GOT3 (cell line): ENCODE data around the gene MISP.
"Not testable (repeated sequence)": the region's sequence is repeated elsewhere in the genome, so short reads cannot be mapped to it uniquely, and the experiment has no call there.

ENCODE experiments used
- DNase-seq: peaks from one replicate; lab custom pipeline; 2025; ENCODE audit warnings: mixed read lengths; lab: John Stamatoyannopoulos, UW

Gene MISP

DNA sequence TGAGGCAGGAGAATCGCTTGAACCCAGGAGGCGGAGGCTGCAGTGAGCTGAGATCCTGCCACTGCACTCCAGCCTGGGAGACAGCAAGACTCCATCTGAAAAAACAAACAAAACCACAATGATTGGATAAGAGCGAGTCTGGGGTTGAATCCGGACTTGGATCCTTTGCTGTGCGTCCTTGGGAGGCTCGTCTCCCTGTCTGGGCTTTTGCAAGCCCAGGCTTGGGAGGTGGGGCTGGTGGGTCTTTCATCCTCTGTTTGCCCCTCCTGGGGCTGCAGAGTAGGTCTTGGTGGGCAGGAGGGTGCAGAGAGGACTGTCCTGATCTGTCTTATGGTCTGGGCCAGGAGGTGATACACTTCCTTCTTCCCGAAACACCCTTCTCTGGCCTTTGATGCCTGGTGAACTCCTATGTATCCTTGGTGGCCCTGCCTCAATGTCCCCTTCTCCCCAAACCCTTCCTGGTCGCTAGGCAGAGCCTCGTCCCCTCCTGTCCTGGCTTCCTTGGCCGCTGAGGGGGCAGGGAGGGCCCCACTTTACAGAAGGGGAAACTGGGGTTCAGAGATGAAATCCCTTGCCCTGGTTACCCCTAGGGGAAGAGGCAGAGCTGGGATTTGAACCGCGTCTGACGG is 25.3 kb upstream of the MISP start:
- DNase-seq: no peak

DNA sequence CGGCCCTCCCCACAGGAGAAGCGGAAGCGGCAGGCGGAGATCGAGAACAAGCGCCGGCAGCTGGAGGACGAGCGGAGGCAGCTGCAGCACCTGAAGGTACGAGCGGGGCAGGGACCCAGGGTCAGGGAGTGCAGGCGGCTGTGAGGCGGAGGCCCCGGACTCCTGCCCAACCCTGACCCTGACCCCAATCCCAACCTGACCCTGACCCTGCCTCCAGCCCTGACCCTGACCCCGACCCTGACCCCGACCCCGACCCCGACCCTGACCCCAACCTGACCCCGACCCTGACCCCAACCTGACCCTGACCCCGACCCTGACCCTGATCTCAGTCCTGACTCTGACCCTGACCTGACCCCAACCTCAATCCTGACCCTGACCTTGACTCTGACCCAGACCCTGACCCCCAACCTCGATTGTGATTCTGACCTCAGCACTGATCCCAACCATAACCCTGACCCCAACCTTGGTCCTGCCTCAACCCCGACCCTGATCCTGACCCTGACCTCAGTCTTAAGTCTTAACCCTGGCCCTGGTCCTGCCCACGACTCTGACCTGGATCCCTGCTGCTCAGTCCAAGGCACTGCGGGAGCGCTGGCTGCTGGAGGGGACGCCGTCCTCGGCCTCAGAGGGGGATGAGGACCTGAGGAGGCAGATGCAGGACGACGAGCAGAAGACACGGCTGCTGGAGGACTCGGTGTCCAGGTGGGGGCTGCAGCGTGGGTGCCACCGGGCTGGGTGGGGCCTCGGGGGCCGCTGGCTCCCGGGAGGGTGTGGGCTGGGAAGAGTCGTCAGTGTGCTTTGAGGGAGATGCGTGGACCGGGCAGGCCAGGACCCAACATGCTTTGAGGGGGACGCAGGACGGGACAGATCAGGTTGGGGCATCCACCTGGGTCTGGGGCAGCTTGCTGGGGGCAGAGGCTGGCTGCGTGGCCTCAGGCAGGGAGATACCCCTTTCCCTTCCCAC is 23.6 kb upstream of the MISP start:
- DNase-seq: no peak

DNA sequence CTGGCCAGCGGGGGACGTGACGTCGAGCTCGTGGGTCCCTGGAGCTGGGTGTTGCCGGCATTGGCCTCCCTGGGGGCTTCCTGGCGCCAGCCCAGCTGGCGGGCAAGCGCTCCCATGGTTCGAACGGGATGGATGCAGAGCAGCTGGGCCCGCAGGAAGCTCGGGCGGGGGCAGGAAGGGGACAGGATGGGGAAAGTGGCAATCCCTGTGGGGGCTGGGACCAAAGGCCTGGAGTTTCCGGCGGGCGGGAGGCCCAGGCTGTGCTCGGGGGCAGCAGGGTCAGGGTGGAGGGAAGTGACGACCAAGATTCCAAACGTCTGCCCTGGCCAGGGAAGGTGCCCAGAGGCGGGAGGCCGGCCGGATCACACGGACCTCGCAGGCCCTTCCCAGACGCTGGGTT is 22.9 kb upstream of the MISP start:
- no peak for DNase-seq

DNA sequence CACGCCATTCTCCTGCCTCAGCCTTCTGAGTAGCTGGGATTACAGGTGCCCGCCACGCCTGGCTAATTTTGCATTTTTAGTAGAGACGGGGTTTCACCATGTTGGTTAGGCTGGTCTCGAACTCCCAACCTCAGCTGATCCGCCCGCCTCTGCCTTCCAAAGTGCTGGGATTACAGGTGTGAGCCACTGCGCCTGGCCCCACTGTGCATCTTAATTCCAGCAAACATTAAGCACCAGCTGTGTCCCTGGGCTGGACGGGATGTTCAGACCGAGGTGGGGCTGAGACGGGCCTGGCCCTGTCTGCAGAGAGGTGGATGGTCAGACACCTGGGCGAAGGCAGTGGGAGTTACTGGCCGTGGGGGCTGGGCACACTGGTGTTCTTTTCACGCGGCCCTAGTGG is 21.3 kb upstream of the MISP start:
- not testable (repeated sequence) for DNase-seq

DNA sequence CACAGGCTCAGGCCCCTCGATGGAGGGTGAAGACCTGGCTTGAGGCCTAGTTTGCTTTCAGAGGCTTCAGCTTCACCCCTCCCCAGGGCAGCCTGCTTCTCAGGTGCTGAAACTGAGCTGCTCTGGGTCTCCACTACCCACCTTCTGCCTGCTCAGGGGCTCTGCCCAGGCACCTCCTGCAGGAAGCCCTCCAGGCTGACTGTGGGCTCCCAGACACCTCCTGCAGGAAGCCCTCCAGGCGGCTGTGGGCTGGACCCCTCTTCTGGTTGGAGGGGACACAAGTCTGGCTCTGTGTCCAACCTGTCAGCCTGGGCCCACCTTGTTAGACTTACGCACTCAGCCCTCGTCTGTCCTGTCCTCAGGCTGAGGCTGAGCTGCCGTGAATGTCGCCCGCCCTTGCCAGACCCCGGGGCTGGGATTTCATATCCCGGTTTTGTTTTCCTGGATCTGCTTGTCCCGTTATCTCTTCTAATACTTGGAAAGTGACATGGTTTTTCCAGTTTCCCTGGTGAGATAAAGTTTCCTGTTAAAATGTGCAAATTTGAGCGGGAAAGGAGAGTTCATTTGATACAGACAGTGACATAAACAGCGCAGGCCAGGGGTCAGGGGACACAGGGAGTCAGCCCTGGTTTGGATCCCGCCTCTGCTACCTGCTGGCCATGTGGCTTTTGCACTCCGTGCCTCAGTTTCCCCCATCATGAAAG is 20.8 kb upstream of the MISP start:
- DNase-seq: no peak

DNA sequence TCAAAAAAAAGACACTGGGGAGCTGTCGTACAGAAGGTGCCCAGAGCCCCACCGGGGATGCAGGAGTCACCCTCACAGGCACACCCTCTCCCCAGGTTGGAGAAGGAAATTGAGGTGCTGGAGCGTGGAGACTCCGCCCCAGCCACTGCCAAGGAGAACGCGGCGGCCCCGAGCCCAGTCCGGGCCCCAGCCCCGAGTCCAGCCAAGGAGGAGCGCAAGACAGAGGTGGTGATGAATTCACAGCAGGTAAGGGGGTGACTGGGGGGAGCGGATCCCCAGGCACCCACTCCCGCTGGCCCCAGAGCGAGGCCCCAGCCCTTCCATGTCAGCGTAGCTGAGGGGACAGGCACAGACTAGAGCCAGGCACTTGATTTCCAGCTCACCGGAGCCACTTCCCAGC is 19.9 kb upstream of the MISP start:
- no peak for DNase-seq

DNA sequence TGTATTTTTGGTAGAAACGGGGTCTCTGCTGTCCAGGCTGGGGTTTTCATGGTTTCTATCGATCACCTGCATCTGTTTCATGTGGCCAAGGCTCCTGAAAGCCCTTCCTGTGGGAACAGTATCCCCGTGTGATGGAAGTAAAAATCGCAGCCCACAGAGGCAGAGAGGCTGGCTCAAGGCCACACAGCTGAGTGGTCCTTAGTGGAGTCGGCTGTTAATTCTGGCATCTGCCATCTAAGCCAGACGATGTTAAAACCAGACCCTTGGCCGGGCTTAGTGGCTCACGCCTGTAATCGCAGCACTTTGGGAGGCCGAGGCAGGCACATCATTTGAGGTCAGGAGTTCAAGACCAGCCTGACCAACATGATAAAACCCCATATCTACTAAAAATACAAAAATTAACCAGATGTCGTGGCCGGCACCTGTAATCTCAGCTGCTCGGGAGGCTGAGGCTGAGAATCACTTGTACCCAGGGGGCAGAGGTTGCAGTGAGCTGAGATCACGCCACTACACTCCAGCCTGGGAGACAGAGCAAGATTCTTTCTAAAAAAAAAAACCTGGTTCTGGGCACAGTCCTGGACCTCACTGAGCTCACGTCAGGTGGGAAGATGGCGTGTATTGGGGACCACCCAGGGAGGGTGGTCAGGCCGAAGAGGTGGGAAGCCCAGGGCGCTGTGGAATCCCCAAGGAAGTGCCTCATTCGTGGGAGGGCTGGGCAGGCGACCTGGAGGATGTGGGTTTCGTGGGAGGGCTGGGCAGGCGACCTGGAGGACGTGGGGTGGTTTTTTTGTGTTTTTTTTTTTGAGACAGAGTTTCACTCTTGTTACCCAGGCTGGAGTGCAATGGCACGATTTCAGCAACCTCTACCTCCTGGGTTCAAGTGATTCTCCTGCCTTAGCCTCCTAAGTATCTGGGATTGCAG is 18.5 kb upstream of the MISP start:
- no peak for DNase-seq

DNA sequence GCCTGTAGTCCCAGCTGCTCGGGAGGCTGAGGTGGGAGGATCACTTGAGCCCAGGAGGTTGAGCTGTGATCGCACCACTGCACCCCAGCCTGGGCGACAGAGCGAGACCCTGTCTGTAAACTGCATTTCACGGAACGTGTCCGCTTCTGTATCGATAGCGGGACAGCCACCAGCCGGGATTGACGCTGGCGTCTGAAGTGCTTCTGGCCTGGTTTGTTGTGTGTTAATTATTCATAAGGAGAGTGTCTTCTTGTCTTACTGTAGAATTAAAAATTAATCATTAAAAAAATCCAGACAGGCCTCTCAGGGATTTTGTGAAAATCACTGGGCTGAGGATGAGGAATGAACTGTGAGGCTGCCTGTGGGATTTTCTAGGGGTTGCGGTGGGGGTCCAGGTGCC is 16.2 kb upstream of the MISP start:
- DNase-seq: no peak

DNA sequence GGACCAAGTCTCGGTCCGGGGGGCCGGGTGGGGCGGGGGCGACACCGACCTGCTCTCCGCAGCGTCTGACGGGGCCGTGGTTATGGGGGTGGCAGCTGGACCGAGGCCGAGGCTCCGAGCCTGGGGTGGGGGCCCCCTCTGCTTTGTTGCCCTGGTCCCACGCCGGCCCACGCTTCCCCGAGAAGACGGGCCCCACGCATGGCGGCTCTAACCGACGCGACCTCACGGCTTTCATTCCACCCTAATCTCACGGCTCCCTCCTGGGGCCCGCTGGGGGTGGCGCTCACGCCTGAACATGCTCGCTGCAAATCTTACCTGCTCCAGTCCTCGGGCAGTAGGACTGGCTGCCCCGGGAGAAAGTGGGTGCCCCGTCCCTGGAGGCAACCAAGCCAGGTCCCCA is 14.8 kb upstream of the MISP start:
- DNase-seq: no peak

DNA sequence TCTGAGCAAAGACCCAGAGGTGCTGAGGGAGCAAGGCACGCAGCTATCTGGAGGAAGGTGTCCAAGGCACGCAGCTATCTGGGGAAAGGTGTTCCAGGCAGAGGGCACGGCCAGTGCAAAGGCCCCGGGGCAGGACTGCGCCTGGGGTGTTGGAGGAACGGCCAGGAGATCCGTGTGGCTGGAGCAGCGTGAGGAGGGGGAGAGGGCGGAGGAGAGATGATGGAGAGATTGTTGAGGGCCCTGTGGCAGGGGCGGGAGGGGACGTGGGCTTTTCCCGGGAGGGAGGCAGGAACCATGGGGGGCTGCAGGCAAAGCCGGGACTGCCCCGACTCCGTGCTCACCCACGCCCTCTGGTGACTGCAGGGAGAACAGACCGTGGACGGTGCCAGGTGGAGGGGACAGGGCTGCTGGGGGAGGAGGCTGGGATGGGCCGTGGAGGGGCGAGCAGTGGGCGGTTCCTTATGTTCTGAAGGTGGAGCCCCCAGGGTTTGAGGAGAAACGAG is 13.3 kb upstream of the MISP start:
- no peak for DNase-seq

DNA sequence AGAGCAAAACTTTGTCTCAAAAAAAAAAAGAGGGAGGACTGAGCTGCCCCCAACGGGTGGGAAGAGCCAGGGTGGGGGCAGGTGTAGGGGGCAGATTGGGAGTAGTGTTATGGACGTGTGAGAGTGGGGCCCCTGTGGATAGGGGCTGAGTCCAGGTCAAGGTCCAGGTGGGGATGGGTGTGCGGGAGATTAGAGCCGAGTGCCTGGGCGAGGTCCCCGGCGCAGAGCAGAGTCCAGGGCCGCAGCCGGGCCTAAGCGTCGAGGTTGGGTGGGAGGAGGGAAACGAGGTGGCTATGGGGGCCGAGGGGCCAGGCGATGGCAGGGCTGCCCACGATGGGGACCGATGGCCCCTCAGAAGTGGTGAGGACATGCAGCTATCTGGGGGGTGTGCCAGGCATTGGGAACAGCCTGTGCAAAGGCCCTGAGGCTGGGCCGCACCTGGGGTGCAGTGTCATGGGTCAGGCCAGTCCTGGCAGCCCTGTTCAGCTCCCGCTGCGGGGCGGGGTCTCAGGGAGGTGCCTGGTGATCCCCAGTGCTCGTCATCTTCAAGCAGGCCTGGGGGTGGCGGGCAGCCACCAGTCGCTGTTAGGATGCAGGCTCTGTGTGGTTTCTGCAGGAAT is 12.3 kb upstream of the MISP start:
- DNase-seq: no peak

DNA sequence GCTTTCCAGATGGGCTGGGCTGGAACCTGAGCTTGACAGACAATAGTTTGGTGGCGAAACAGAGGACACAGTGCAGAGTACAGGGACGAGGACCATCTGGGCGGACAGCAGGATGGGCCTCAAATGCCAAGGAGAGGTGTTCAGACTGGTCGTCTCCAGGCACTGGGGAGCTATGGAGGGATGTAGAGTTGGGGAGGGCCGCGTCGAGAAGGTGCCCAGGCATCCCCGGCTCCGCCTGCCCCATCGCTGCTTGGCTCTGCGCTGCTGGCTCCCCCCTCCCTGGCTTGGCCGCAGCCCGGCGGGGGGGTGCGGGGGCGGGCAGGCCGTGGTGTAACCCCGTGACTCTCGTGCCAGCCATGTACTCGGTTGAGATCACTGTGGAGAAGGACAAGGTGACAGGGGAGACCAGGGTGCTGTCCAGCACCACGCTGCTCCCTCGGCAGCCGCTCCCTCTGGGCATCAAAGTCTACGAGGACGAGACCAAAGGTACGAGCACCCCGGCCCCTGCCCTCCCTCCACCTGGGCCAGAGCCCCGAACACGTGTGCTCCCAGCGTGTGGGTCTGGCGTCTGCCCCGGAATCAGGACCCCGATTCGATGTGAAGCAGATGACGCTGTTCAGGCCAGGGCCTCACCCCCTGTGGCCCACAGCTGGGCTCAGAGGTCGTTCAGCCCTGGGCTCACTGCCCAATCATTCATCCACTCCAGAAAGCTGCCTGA is 10.8 kb upstream of the MISP start:
- DNase-seq: no peak

DNA sequence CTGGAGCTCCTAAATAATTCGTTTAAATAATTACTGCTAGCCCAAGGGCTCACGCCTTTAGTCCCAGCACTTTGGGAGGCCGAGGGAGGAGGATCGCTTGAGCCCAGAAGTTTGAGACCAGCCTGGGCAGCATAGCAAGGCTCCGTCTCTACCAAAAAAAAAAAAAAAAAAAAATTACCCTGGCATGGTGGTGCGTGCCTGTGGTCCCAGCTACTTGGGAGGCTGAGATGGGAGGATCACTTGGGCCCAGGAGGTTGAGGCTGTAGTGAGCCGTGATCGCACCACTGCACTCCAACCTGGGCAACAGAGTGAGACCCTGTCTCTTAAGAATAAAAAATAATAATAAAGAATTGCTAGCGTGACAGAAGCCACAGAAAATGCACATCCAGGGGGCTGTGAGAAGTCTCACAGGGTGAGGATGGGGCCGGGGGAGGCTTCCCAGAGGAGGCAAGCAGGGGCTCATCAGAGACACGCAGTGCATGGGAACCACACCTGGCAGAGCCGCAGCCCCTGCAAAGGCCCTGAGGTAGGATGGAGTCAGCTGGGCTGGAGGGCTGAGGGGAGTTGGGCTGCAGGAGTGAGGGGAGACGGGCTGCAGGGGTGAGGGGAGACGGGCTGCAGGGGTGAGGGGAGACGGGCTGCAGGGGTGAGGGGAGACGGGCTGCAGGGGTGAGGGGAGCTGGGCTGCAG is 10.0 kb upstream of the MISP start:
- not testable (repeated sequence) for DNase-seq

DNA sequence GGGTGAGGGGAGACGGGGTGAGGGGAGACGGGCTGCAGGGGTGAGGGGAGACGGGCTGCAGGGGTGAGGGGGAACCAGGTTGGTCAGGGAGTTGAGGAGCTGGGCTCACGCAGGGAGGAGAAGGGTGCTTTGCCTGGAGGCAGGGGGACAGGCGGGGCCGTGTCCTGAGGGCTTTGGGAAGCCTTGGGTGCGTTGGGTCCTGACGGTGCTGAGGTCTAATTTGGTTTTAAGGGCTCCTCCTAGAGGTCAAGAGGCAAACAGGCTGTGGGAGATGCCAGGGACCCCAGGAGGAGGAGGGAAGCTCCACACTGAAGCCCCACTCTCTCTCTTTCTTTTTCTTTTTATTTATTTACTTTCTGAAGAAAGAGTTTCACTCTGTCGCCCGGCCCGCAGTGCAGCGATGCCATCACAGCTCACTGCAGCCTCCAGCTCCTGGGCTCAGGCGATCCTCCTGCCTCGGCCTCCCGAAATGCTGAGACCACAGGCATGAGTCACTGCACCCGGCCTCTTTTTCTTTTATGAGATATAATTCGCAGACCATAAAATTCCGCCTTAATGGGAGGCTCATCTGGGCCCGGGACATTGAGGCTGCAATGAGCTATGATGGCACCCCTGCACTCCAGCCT is 9.3 kb upstream of the MISP start:
- no peak for DNase-seq

DNA sequence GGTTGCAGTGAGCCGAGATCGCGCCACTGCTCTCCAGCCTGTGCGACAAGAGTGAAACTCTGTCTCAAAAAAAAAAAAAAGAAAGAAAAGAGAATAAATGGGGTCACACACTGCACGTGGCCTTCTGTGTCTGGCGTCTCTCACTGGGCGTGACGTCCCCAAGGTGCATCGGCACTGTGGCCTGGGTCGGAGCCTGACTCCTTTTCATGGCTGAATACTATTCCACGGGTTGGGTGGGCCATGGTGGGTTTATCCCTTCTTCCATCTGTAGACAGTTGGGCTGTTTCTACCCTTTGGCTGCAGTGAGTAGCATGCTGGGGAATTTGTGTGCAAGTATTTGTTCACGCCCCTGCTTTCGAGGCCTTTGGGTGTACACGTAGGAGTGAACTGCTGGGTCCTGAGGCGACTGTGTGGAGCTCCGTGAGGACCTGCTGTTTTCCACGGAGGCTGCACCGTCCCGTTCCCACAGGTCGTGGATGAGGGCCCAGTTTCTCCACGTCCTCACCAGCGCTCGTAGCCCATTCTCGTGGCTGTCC is 8.3 kb upstream of the MISP start:
- no peak for DNase-seq

DNA sequence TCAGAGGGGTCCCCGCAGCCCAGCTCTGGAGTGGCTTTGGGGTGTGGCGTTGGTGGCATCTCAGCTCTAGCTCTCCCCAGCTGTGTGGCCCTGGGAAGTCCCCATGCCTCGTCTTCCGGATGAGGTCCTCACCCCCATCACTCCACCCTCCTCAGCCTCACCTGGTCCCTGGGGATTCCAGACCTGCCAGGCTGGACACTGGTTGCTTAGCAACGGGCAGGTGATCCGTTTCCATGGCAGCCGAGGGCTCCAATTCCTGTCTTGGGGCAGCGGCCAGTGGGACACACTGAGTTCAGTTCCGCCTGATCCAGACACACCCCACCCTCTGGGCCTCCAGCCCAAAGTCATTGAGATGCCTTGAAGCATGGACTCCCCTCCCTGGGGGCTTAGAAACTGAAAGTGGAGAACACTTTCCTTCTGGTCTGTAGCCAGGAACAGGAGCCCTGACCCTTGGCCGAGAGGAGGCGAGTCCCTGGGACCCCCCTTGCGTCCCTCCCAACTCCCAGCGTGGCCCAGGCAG is 7.7 kb upstream of the MISP start:
- no peak for DNase-seq

DNA sequence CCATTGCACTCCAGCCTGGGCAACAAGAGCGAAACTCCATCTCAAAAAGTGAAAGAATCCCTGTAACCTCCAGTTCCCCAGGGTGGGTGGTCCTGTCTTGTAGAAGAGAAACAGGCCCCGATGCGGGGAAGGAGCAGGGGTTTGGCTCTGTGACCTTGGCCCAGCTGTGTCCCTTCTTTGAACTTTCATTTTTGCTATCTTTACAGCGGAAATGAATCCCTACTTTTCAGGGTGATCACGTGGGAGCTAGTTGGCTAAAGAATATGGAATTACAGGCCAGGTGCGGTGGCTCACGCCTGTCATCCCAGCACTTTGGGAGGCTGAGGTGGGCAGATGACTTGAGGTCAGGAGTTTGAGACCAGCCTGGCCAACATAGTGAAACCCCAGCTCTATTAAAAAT is 5.8 kb upstream of the MISP start:
- not testable (repeated sequence) for DNase-seq

DNA sequence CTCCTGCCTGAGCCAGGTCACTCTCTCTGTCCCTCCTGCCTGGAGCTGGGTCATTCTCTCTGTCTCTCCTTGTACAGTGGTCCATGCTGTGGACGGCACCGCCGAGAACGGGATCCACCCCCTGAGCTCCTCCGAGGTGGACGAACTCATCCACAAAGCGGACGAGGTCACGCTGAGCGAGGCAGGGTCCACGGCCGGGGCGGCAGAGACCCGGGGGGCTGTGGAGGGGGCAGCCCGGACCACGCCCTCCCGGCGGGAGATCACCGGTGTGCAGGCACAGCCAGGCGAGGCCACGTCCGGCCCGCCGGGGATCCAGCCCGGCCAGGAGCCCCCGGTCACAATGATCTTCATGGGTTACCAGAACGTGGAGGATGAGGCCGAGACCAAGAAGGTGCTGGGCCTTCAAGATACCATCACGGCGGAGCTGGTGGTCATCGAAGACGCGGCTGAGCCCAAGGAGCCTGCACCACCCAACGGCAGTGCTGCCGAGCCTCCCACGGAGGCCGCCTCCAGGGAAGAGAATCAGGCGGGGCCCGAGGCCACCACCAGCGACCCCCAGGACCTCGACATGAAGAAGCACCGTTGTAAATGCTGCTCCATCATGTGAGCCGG is 4.6 kb upstream of the MISP start:
- DNase-seq: no peak
